ENCODE results near the gene PPCDC.
"Not testable (repeated sequence)": the region's sequence is repeated elsewhere in the genome, so short reads cannot be mapped to it uniquely, and the experiment has no call there.

PPCDC gene

DNA sequence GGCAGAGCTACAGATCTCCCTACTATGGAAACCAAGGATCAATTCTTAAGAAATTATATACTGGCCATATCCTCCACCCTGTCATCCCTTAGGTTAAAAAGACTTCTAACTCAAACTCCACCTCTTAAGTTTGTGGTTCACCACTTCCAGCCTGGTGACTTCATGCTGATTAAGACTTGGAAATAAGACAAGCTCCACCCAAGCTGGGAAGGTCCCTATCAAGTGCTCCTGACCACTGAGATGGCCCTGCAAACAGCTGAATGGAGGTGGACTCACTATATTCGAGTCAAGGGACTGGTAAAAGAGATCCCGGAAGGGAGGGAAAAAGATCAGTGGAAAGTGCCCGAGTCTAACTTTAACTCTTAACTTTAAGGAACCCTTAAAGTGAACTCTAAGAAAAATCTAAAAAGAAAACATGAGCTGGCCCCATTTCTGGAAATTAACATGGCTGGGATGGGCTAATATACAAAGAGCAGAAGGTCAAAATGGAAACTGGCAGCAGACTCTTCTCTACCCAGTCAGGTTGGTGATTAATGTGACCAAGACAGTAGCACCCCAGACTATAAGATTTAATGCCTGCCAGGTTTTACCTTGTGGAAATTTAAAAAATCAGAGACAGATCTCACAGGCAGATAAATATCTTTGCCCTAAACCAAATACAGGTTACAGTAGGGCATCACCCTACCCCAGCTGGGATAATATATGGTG lies 43.9 kb downstream of the PPCDC start:
- no peak for TF ChIP-seq SUZ12 (IDR thresholded peaks at IDR 0.05; ENCODE audit: extremely low read depth, insufficient read depth, insufficient read length)
- TF ChIP-seq YY1 (IDR thresholded peaks at IDR 0.05; ENCODE audit: insufficient read depth, insufficient read length) = no peak
- no peak overlapping the region for H3K9ac ChIP-seq (ENCODE audit: insufficient read length, low read depth)
- DNase-seq (ENCODE audit: low read depth, low spot score) = no peak
- H3K36me3 ChIP-seq (ENCODE audit: insufficient read depth, insufficient read length, low read length) = no peaks in the 10 kb centered on the region
- no peak overlapping the region for H3K4me3 ChIP-seq (ENCODE audit: insufficient read length, low read depth)
- H3K27me3 ChIP-seq (ENCODE audit: insufficient read depth, insufficient read length) = no peaks in the 10 kb centered on the region
- peaks cover 7% of the 10 kb centered on the region for H3K4me1 ChIP-seq (ENCODE audit: insufficient read depth, insufficient read length)
- peaks cover 13% of the 10 kb centered on the region for H3K9me3 ChIP-seq (ENCODE audit: insufficient read depth, low read length)

DNA sequence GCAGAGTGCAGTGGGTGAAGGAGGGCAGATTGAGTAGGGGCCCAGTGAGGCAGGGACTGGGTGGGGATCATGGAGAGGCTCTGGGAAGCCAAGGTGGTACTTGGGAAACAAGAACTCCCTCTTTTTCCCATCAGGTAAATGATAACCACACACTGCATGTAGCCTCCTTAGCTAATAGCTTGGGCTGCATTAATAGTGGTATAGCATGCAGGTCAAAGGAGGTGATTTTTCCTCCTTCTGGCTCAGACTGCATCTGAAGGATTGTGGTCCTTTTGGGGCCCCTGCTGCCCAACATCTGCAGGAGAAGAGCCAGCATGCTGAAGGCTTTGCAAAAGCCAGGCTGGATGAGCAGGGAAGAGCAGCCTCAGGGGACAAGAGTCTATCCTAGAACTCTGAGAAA lies 45.4 kb downstream of the PPCDC start:
- H3K36me3 ChIP-seq (ENCODE audit: insufficient read depth, insufficient read length, low read length) = no peaks in the 10 kb centered on the region
- peaks cover 7% of the 10 kb centered on the region for H3K4me1 ChIP-seq (ENCODE audit: insufficient read depth, insufficient read length)
- DNase-seq (ENCODE audit: low read depth, low spot score) = no peak
- TF ChIP-seq SUZ12 (IDR thresholded peaks at IDR 0.05; ENCODE audit: extremely low read depth, insufficient read depth, insufficient read length) (no peak), ZNF274 (IDR thresholded peaks at IDR 0.05; ENCODE audit: low read depth, low read length) (no peak), YY1 (IDR thresholded peaks at IDR 0.05; ENCODE audit: insufficient read depth, insufficient read length) (no peak)
- no peaks in the 10 kb centered on the region for H3K27me3 ChIP-seq (ENCODE audit: insufficient read depth, insufficient read length)
- H3K9ac ChIP-seq (ENCODE audit: insufficient read length, low read depth) = no peak overlapping the region
- peaks cover 13% of the 10 kb centered on the region for H3K9me3 ChIP-seq (ENCODE audit: insufficient read depth, low read length)
- no peak overlapping the region for H3K4me3 ChIP-seq (ENCODE audit: insufficient read length, low read depth)

GRCh38 chr15:75069301-75069925 lies 46.0 kb downstream of the PPCDC start:
- Histone ChIP-seq H3K4me3 (ENCODE audit: insufficient read length, low read depth) (no peak overlapping the region), H3K4me1 (ENCODE audit: insufficient read depth, insufficient read length) (peaks cover 7% of the 10 kb centered on the region), H3K9me3 (ENCODE audit: insufficient read depth, low read length) (peaks cover 13% of the 10 kb centered on the region), H3K9ac (ENCODE audit: insufficient read length, low read depth) (no peak overlapping the region), H3K27me3 (ENCODE audit: insufficient read depth, insufficient read length) (no peaks in the 10 kb centered on the region), H3K36me3 (ENCODE audit: insufficient read depth, insufficient read length, low read length) (no peaks in the 10 kb centered on the region)
- TF ChIP-seq SUZ12 (IDR thresholded peaks at IDR 0.05; ENCODE audit: extremely low read depth, insufficient read depth, insufficient read length) = no peak
- TF ChIP-seq YY1 (IDR thresholded peaks at IDR 0.05; ENCODE audit: insufficient read depth, insufficient read length) = no peak
- no peak for TF ChIP-seq ZNF274 (IDR thresholded peaks at IDR 0.05; ENCODE audit: low read depth, low read length)
- no peak for DNase-seq (ENCODE audit: low read depth, low spot score)

DNA sequence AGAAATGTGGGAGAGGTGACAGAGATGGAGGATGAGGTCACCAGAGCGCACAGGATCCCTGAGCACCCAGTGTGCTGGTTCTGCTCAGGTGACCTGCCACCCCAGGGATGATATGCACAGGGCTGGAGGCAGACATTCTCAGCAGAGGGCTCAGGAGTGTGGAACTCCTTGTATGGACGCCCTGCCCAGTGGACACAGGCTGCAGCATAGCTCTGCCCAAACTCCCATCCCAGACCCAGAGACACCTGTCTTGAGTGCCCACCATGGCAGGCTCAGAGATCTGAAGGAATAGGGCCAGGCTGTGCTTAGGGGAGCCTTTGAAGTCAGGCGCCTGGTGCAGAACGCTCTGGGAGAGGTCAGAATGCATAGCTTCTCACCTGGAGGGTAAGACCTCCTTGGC lies 47.3 kb downstream of the PPCDC start:
- Histone ChIP-seq H3K9ac (ENCODE audit: insufficient read length, low read depth) (no peak overlapping the region), H3K36me3 (ENCODE audit: insufficient read depth, insufficient read length, low read length) (no peaks in the 10 kb centered on the region), H3K27me3 (ENCODE audit: insufficient read depth, insufficient read length) (no peaks in the 10 kb centered on the region), H3K9me3 (ENCODE audit: insufficient read depth, low read length) (peaks cover 22% of the 10 kb centered on the region), H3K4me1 (ENCODE audit: insufficient read depth, insufficient read length) (peaks cover 7% of the 10 kb centered on the region), H3K4me3 (ENCODE audit: insufficient read length, low read depth) (no peak overlapping the region)
- TF ChIP-seq YY1 (IDR thresholded peaks at IDR 0.05; ENCODE audit: insufficient read depth, insufficient read length) = no peak
- no peak for TF ChIP-seq ZNF274 (IDR thresholded peaks at IDR 0.05; ENCODE audit: low read depth, low read length)
- TF ChIP-seq SUZ12 (IDR thresholded peaks at IDR 0.05; ENCODE audit: extremely low read depth, insufficient read depth, insufficient read length) = no peak
- no peak for DNase-seq (ENCODE audit: low read depth, low spot score)

GRCh38 chr15:75073197-75073596 lies 49.8 kb downstream of the PPCDC start:
- H3K9ac ChIP-seq (ENCODE audit: insufficient read length, low read depth) = no peak overlapping the region
- no peak for DNase-seq (ENCODE audit: low read depth, low spot score)
- peaks cover 22% of the 10 kb centered on the region for H3K9me3 ChIP-seq (ENCODE audit: insufficient read depth, low read length)
- peaks cover 7% of the 10 kb centered on the region for H3K4me1 ChIP-seq (ENCODE audit: insufficient read depth, insufficient read length)
- H3K36me3 ChIP-seq (ENCODE audit: insufficient read depth, insufficient read length, low read length) = no peaks in the 10 kb centered on the region
- H3K4me3 ChIP-seq (ENCODE audit: insufficient read length, low read depth) = no peak overlapping the region
- TF ChIP-seq ZNF274 (IDR thresholded peaks at IDR 0.05; ENCODE audit: low read depth, low read length) = no peak
- TF ChIP-seq SUZ12 (IDR thresholded peaks at IDR 0.05; ENCODE audit: extremely low read depth, insufficient read depth, insufficient read length) = no peak
- TF ChIP-seq YY1 (IDR thresholded peaks at IDR 0.05; ENCODE audit: insufficient read depth, insufficient read length) = no peak
- H3K27me3 ChIP-seq (ENCODE audit: insufficient read depth, insufficient read length) = no peaks in the 10 kb centered on the region

DNA sequence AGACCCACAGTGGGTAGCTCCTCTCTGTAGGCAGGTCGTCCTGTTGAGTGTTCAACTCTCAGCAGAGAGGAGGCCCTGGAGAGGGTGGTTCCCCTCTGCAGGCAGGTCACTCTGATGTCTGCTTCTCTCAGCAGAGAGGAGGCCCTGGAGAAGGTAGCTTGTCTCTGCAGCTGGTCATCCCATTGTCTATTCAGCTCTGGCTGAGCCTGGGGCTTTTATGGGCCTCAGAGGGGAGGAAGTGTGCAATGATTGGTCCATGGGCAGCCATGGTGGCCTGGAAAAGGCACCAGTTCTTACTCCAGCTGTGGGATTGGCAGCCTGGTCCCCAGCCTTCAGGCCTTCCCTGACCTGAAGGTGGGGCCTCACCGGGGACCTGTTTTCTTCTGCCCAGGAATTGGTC lies 52.9 kb downstream of the PPCDC start:
- DNase-seq (ENCODE audit: low read depth, low spot score) = no peak
- no peaks in the 10 kb centered on the region for H3K4me1 ChIP-seq (ENCODE audit: insufficient read depth, insufficient read length)
- H3K36me3 ChIP-seq (ENCODE audit: insufficient read depth, insufficient read length, low read length) = no peaks in the 10 kb centered on the region
- H3K27me3 ChIP-seq (ENCODE audit: insufficient read depth, insufficient read length) = no peaks in the 10 kb centered on the region
- H3K4me3 ChIP-seq (ENCODE audit: insufficient read length, low read depth) = no peak overlapping the region
- TF ChIP-seq YY1 (IDR thresholded peaks at IDR 0.05; ENCODE audit: insufficient read depth, insufficient read length) = no peak
- TF ChIP-seq ZNF274 (IDR thresholded peaks at IDR 0.05; ENCODE audit: low read depth, low read length) = no peak
- TF ChIP-seq SUZ12 (IDR thresholded peaks at IDR 0.05; ENCODE audit: extremely low read depth, insufficient read depth, insufficient read length) = no peak
- no peak overlapping the region for H3K9ac ChIP-seq (ENCODE audit: insufficient read length, low read depth)
- H3K9me3 ChIP-seq (ENCODE audit: insufficient read depth, low read length) = peaks cover 22% of the 10 kb centered on the region

GRCh38 chr15:75077551-75077961 lies 54.2 kb downstream of the PPCDC start:
- not testable (repeated sequence) for H3K4me3 ChIP-seq (ENCODE audit: insufficient read length, low read depth); H3K4me1 ChIP-seq (ENCODE audit: insufficient read depth, insufficient read length); H3K9ac ChIP-seq (ENCODE audit: insufficient read length, low read depth); H3K27me3 ChIP-seq (ENCODE audit: insufficient read depth, insufficient read length); DNase-seq (ENCODE audit: low read depth, low spot score); H3K36me3 ChIP-seq (ENCODE audit: insufficient read depth, insufficient read length, low read length)
- peaks cover 22% of the 10 kb centered on the region for H3K9me3 ChIP-seq (ENCODE audit: insufficient read depth, low read length)
